ENCODE results near the gene LMCD1.

LMCD1 gene

DNA sequence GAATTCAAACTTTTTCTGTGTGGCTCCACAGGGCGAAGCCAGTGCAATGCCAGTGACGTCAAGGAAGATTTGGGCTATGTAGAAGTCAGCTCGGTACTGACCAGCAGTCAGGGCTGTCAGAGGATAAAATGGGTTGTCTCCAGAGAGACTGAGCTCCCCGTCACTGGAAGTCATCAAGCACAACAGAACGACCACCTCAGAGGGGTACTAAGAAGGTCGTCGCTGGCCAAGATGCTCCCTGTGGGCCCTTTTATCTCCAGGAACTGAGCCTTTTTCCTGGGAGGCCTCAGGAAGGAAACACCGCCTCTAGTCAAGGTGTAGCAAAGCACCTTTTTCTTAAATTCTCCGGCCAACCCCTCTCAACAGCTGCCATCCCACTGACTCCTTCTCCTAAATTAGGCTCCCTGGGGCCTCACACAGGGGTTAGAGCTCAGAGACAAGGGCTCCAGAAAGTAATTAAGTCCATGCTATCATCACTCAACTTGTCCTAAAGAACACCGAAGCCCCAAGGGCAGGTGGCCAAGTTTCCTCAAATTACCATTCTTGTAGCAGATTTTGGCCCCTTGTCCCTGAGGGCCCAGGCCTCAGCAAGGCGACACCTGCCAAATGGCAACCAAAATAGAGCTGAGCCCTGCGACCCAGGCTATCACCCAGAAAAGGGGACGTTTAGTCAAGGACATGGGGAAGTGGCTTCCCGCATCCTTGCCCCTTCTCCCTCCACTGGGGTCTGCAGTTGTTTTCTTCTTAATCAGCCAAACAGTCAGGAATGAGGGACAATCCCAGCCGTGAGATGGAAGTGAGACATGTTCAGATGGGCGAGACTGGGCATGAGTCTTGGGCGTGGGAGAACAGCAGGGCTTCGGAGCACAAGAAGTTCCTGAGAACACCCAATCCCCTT lies 94.9 kb downstream of the LMCD1 start:
- no peak for DNase-seq

DNA sequence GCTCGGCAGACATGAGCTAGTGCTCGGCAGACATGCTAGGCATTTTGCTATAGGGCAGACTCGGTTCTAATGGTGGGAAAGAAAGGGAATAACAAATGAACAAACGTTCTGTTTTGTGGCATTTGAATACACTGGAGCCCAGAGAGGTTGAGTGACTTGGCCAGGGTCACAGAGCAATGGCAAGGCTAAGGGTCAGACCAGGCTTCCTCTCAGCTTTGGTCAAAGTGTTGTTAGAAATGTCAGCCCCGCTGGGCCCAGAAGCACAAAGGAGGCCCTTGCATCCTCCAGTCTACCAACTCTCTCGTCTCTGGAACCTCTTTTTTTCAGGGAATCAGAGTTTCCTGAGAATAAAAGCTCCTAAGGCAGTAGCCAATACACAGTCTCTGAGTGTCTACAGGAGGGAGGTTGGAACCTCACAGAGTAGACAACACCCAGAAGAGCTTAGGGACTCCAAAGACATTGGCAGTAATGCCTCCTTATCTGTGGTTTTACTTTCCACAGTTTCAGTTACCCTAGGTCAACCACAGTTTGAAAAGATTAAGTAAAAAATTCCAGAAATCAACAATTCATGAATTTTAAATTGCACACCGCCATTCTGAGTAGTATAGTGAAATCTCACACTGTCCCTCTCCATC lies 95.7 kb downstream of the LMCD1 start:
- DNase-seq = no peak

DNA sequence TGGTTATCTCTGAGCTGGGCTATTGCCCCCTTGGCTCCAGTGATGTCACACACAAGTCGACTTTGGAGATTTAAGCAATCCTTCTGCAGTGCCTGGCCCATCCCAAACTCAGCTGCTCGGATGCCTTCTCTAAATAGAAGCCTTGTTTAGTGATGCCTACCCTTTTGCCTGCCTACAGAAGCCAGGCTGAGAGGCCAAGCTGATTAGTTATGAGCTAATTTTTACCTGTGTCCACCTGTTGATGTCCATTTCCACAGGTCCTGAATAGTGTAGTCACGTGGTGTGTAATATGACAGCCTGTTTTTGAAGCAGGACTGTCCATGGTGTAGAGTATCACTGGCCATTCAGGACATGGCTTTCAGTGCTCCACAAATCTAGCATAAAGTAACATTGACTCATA lies 97.5 kb downstream of the LMCD1 start:
- DNase-seq = no peak

DNA sequence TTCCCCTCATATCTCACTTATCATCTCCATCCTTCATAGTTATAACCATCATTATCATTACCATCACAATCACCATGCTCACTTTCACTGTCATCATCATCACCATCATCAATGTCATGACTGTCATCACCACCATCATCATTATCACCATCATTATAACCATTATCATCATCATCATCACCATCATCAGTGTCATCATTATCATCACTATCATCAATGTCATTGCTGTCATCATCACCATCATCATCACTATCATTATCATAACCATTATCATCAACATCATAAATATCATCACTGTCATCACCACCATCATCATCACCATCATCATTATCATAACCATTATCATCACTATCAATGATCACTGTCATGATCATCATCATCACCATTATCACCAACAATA lies 98.8 kb downstream of the LMCD1 start:
- DNase-seq = no peak

DNA sequence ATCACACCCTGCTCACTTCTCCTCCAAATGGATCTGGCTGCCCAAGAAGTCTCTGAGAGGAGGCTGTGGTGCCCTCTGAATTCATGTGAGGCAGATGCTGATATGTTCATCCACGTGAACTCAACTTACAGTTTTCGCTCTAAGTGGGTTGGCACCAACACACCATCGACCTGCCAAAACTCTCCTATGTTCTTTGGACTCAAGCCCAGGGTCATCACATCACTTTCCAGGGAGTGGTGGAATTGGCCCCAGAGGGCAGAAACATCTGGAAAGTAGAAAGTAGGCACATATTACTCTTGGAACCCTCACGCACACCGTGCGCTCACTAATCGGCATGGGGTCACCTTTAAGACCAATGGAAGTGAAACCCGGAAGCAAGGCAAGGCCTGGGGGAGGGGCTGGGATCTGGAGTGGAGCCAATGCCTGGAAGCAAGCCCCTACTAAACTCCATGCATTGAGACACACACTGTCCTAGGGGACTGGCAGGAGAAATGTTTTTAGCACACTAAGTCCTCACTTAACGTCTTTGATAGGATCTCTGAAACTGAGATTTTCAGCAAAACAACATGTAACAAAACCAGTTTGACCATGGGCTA lies 101.6 kb downstream of the LMCD1 start:
- DNase-seq = no peak

DNA sequence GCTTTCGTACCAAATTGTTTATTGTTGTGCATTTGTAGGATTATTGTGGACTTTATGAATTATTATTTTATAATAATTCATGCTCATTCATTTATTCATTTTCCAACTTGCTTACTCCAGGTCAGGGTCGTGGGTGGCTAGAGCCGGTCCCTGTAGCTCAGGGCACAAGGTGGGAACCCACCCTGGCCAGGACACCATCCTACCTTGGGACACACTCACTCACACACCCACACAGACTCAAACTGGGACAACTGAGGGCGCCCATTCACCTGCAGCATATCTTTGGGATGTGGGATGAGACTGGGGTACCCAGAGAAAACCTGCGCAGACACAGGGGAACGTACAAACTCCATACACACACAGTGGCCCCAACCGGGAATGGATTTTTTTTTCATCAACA lies 102.4 kb downstream of the LMCD1 start:
- no peak for DNase-seq

DNA sequence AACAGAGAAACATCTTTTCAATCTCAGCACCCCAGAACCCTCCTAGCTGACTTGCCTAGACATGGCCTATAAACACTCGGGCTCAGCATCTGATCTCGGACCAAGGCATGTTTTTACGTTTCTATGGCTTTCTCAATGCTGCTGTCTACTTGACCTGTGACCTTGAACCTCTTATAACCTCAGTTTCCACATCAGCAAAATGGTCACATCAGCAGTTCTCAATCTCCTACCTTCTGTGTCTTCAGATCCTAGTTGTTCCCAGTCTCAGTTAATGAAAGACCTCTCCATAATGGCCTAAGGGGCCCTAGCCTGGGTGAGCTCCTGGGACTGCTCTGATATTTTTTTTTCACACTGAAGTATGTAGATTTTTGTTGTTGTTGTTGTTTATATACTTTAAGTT lies 103.4 kb downstream of the LMCD1 start:
- no peak for DNase-seq

DNA sequence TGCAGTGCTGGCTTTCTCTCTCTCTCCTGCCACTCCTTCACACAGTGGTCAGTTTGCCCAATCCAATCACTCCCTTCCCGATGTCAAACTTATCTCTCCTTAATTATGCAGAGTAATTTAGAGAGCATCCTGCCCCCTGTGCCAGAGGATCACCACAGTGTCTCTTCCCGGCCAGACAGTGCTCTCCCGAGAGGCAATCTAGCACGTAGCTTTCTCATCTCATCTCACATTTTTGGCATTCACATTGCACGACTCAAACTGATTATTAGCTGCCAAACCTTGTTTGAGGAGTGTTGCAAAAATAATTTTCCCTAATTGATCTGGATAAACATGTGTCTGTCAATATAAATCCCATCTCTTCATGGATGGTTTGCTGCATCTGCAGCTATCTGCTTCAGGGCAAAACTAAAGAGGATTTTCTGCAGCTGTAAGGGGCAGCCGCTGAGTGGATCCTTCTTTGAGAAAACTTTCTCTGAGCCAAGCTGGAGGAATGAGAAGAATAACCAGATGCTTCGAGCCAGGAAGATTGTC lies 105.1 kb downstream of the LMCD1 start:
- DNase-seq = peak; percentile 49

DNA sequence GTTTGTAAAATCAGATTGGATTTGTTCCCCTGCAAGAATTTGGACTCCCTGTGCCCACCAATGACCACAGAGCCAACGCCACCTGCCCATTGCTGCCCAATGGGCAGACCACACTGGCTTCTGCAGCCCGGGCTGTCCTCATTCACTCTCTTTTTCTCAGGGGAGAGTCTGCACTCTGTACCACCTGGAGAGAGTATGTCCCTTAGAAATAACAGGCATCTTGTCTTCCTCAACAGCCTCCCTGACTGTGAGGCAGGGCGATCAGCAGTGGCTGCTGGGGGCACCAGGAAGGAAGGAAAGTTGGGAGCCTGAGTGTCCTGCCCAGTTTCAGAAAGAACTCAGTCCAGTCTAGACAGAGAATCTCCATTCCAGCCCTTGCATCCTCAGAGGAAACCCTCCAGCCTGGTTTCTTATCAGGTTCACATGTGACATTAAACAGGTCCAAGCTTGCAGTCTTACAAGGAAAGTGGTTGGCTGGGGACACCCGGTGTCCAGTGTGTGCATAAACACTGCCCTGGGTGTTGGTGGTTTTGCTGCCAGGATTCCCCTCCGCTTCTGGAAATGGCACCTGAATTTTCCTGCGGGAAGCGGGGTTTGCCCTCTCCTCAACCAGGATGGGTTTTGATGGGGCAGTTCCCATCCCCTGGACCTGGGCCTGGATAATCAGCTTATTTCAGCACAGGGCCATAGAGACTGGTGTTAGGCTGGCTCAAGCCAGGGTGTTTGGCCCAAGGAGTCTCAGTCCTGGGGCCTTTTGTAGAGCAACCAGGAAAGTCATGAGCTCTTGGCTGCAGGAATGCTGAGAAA lies 105.8 kb downstream of the LMCD1 start:
- peak; percentile 76 for DNase-seq

DNA sequence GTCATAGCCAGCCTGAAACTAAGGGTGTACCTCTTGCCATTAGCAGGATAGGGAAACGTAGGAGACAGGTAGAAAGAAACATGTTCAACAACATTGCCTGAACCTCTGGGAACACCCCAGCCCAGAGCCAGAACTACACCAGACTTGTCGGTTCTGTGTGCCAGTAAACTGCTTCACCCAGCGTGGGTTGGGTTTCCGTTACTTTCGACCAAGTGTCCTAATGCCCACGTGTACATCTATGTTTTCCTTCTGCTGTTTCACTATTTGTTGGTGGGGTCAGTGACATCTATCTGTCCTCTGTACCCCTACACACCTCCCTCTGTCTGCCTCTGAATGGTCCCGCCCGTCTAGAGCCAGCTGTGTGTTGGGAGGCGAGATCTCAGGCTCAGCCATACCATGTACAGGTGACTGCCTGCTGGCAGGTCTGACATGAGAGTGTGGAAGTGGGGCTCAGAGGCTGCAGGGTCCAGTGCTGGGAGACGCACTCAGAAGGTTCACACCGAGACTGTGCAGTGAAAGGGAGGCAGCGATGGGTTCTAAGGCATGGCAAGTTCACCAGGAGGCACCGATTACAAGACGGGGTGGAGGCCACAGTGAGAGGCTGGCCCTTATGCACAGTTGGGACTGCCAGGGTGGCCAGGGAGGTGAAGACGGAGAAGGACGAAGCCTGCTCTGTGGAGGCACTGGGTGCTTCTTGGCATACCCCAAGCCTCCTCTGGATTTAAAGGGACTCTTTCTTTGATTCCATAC lies 106.6 kb downstream of the LMCD1 start:
- DNase-seq = no peak

DNA sequence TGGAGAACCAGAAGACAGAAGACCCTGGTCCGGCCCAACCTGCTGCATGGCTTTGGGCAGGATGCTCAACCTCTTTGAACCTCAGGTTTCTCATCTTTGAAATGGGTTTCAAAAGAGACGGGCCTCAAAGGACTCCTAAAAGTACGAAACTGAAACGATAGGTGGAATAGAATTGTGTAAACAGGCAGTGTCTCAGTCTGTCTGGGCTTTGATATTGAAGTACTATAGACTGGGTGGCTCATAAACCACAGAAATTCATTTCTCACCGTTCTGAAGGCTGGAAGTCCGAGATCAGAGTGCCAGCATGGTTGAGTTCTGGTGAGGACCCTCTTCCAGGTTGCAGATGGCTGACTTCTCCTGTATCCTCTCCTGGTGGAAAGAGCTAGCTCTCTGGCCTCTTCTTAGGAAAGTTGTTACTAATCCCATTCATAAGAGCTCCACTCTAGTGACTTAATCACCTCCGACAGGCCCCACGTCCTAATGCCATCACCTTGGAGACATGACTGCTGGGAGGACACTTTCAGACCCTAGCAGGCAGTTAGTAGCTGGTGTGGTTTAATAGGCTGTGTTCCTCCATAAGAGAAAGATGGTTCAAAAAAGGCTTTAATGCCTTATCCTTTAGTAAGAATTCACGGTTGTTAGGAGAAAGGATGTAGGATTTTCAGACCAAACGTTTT lies 107.3 kb downstream of the LMCD1 start:
- no peak for DNase-seq

DNA sequence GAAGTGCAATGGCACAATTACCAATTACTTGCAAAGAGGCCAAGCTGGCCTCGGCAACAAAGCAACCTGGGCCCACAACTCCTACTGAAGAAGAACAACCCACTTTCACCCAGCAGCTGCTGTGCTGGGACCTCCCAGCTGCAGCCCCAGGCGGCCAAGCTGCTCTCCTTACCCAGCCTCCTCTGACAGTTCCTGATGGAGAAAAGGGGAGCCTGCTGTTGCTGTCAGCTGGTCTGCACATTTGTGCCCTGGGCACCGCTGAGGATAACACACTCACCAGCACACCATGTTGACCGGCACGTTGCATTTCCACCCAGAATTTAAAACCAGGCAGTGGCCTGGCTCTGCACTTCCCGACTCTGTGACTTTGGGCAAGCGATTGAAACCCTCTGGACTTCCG lies 109.3 kb downstream of the LMCD1 start:
- DNase-seq = no peak

DNA sequence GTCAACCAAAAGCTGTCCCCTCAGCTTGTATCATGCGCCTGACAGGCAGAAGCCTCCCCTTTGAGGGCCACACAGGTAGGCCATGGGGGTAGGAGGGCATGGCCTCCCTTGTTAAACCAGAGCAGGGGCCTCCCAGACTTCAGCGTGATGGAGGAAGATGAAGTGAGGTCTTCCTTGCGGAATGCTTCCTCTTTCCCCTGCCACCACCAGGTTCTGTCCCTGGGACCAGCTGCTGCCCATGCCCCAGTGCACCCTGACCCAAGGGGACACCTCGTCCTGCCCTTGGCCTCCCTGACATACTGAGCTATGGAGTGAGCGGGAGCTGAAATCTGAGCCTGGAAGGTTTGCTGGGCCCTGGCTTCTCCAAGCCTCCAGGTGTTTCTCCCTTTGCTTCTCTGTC lies 116.3 kb downstream of the LMCD1 start:
- no peak for DNase-seq

DNA sequence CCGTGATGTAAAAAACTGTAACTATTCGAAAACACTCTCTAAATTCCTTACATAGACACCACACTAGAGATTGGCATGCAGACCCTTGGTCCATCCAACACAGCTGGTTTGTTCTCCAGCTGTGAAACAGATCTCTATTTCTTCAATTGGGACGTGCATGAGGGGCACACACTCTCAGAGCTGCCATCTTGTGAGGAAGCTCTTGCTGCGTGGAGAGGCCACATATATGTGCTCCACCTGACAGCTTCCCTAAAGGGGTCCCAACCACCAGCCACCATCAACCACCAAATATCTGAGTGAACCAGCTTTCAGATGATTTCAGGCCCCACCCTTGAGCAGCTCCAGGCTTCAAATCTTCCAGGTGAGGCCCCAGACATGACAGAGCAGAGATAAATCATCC lies 117.3 kb downstream of the LMCD1 start:
- DNase-seq = no peak

DNA sequence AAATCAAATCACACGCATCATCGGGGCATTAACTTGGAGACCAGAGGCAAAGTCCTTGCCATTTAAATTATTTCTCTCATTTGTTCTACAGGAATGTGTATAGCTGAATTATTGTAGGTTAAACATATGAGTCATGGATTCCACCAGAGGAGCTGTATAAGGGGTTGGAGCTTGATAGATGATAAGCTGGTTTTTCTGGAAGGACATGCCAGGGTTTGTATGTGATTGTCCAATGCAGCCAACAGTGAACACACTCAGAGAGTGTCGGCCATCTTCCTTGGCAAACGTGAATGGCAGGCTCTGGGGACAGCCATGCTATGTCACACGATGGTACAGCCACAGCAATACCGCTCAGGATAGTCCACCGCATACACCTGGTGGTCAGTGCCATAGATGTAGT lies 117.9 kb downstream of the LMCD1 start:
- DNase-seq = peak; percentile 84

DNA sequence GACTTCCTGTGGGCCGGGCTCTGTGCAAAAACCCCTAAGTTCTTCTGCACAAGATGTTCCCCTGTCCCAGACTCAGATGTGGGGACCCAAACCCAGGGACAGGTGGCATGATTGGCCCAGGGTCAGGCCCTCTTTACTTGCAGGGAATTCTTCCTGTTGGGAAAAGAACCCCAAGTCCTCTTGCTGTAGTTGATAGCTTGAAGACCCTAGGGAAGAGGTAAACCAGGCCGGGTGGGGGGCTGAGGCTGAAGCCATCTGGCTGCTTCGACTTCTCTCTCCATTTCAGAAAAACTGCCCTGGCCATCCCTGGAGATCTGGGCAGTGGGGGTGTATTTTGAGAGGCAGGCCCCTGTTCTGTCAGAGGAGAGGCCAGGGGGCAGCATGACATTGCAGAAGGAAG lies 119.5 kb downstream of the LMCD1 start:
- DNase-seq = no peak

DNA sequence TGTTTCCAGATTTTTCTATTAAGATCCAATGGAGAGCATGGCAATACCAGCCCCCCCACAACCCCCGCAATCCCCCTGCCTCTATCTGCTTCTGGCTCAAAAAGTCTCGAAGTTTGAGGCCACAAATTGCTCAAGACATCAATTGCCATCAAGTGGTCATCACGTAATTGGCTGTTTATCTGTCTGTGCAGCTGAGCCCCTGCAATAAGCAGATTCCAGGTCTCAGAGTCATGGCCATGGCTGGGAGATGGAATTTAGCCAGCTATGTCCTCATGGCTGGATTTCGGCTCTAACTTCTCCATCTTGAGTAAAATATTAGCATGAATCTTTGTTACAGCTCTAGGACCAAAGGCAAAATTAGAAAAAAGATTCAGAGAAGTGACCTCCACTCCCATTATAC lies 120.2 kb downstream of the LMCD1 start:
- peak; percentile 89 for DNase-seq

DNA sequence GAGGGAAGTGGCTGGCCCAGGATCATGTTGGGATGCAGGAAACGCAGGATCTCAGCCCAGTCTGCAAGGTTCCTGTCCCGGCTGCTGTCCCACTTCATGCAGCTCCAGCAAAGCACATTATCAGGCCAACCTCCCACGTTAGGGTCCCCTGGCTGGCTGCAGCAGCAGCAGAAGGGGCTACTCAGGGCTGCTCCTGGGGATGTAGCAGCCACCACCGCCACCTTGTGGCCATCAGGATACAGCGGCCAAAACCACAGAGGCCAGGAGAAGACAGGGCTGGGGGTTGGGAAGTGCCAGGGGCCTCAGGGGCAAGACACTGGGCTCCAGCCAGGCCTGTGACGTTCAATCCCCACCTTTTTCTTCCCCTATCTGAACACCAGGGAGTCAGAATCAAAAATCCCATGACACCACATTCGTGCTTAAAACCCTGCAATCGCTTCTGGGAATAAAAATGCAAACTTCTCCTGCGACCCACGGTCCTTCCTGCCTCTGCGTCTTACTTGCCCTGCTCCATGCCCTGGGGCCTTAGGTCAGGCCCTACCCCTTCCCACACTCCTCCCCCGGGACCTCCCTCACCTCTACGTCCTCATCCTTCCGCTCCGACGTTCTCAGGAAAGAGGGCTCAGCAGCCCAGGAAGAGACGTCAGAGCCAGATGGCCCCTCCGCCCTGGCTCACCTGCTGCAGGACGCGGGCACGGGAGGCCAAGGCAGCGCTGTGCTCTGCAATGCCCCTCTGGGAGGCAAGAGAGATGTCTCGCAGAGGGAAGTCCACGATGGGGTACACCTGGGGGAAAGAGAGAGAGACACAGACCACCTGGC lies 121.5 kb downstream of the LMCD1 start:
- DNase-seq = peak; percentile 75

DNA sequence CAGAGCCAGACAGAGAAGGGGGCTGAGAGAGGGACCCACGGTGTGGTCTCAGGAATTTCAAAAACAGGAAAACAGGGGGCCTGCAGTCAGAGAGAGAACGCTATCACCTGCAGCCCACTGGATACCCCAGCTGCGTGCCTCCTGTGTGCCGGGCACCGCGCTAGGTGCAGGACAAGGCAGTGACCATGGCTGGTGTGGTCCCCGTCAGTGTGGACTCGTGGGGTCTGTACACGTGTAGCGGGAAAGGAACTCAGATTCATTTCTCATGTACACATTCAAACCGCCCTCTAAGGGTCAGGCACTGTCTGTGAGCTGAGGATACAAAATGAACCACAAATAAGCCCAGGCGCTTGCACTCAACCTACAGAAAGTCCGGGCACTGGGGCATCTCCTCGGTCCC lies 122.1 kb downstream of the LMCD1 start:
- no peak for DNase-seq

Measured in fibroblast of skin of right biceps (primary cell).